ENCODE data around the gene LIMK1. TPM values are rescaled to one million over a fixed set of nuclear protein-coding genes. Genes with fewer than 3 reads are reported as not detected.

Gene LIMK1
- total and polyA plus RNA-seq, 4 donors, result 6.1 to 18.9 (median 11.6) TPM

GRCh38 chr7:74084722-74085578, 1.3 kb downstream of the LIMK1 start:
- WGBS, 2 donors, result 69 to 77% methylated on average over 6 of the region's 6 CpGs
- Histone ChIP-seq H3K27me3 (ENCODE audit: control insufficient read depth in 1 of 2, insufficient read depth in 2 of 2, low read length in 1 of 2) (no peaks in the 10 kb centered on the region), H3K9me3 (ENCODE audit: control insufficient read depth, low read length) (no peaks in the 10 kb centered on the region), H3K36me3 (ENCODE audit: control insufficient read depth in 1 of 2, insufficient read depth in 2 of 2, low read length in 1 of 2) (no peaks in the 10 kb centered on the region), H3K4me1 (ENCODE audit: control insufficient read depth in 1 of 2, insufficient read depth in 2 of 2, low read length in 2 of 2) (peaks cover 0 to 3% of the 10 kb centered on the region in 2 donors), H3K4me3 (ENCODE audit: low read length in 2 of 2) (no peak overlapping the region), H3K27ac (ENCODE audit: low read depth in 1 of 2, low read length in 2 of 2) (no peak overlapping the region)
- intact Hi-C loops (cut with DNase I), result loop anchor here in 1 of 2 donors (5.0 kb wide), 1 partner anchor 92 kb away; no protein-coding TSS in a partner anchor
- ATAC-seq (ENCODE audit: low FRiP score) (no peak), DNase-seq (no peak)

GRCh38 chr7:74087791-74088453, 4.3 kb downstream of the LIMK1 start:
- Histone ChIP-seq H3K4me1 (ENCODE audit: control insufficient read depth in 1 of 2, insufficient read depth in 2 of 2, low read length in 2 of 2) (peaks cover 0 to 3% of the 10 kb centered on the region in 2 donors), H3K4me3 (ENCODE audit: low read length in 2 of 2) (no peak overlapping the region), H3K27me3 (ENCODE audit: control insufficient read depth in 1 of 2, insufficient read depth in 2 of 2, low read length in 1 of 2) (no peaks in the 10 kb centered on the region), H3K36me3 (ENCODE audit: control insufficient read depth in 1 of 2, insufficient read depth in 2 of 2, low read length in 1 of 2) (no peaks in the 10 kb centered on the region), H3K27ac (ENCODE audit: low read depth in 1 of 2, low read length in 2 of 2) (no peak overlapping the region), H3K9me3 (ENCODE audit: control insufficient read depth, low read length) (no peaks in the 10 kb centered on the region)
- 93 to 96% methylated on average over 10 of the region's 10 CpGs for WGBS, 2 donors
- intact Hi-C loops (cut with DNase I), result no loop called here
- DNase-seq, result no peak
- ATAC-seq (ENCODE audit: low FRiP score), result no peak

- no peak overlapping the region for H3K27ac ChIP-seq (ENCODE audit: low read depth in 1 of 2, low read length in 2 of 2)
- no peaks in the 10 kb centered on the region for H3K4me1 ChIP-seq (ENCODE audit: control insufficient read depth in 1 of 2, insufficient read depth in 2 of 2, low read length in 2 of 2)
- 76 to 77% methylated on average over 13 of the region's 13 CpGs for WGBS, 2 donors
- no peak for ATAC-seq (ENCODE audit: low FRiP score)
- DNase-seq, result peak in 1 of 2 donors; percentile 64
- no peak overlapping the region for H3K4me3 ChIP-seq (ENCODE audit: low read length in 2 of 2)
- H3K36me3 ChIP-seq (ENCODE audit: control insufficient read depth in 1 of 2, insufficient read depth in 2 of 2, low read length in 1 of 2), result no peaks in the 10 kb centered on the region
- intact Hi-C loops (cut with DNase I), result no loop called here
- no peaks in the 10 kb centered on the region for H3K9me3 ChIP-seq (ENCODE audit: control insufficient read depth, low read length)
- H3K27me3 ChIP-seq (ENCODE audit: control insufficient read depth in 1 of 2, insufficient read depth in 2 of 2, low read length in 1 of 2), result no peaks in the 10 kb centered on the region
These were observed 8.8 kb downstream of the LIMK1 start for GRCh38 chr7:74092321-74092963.

GRCh38 chr7:74092964-74093471, 9.4 kb downstream of the LIMK1 start:
- H3K36me3 ChIP-seq (ENCODE audit: control insufficient read depth in 1 of 2, insufficient read depth in 2 of 2, low read length in 1 of 2), result no peaks in the 10 kb centered on the region
- no peak overlapping the region for H3K4me3 ChIP-seq (ENCODE audit: low read length in 2 of 2)
- H3K4me1 ChIP-seq (ENCODE audit: control insufficient read depth in 1 of 2, insufficient read depth in 2 of 2, low read length in 2 of 2), result no peaks in the 10 kb centered on the region
- DNase-seq (peak; percentile 81 to 85), ATAC-seq (ENCODE audit: low FRiP score) (peak; percentile 55)
- peak overlapping the region in 1 of 2 donors; percentile 11 for H3K27ac ChIP-seq (ENCODE audit: low read depth in 1 of 2, low read length in 2 of 2)
- 60 to 63% methylated on average over 12 of the region's 12 CpGs for WGBS, 2 donors
- H3K27me3 ChIP-seq (ENCODE audit: control insufficient read depth in 1 of 2, insufficient read depth in 2 of 2, low read length in 1 of 2), result no peaks in the 10 kb centered on the region
- H3K9me3 ChIP-seq (ENCODE audit: control insufficient read depth, low read length), result no peaks in the 10 kb centered on the region
- intact Hi-C loops (cut with DNase I), result loop anchor here in 1 of 2 donors (1.0 kb wide), 1 partner anchor 80 kb away; no protein-coding TSS in a partner anchor

- Histone ChIP-seq H3K27ac (ENCODE audit: low read depth in 1 of 2, low read length in 2 of 2) (peak overlapping the region in 1 of 2 donors; percentile 53), H3K4me3 (ENCODE audit: low read length in 2 of 2) (no peak overlapping the region), H3K4me1 (ENCODE audit: control insufficient read depth in 1 of 2, insufficient read depth in 2 of 2, low read length in 2 of 2) (no peaks in the 10 kb centered on the region), H3K27me3 (ENCODE audit: control insufficient read depth in 1 of 2, insufficient read depth in 2 of 2, low read length in 1 of 2) (no peaks in the 10 kb centered on the region), H3K9me3 (ENCODE audit: control insufficient read depth, low read length) (no peaks in the 10 kb centered on the region), H3K36me3 (ENCODE audit: control insufficient read depth in 1 of 2, insufficient read depth in 2 of 2, low read length in 1 of 2) (no peaks in the 10 kb centered on the region)
- 23 to 29% methylated on average over 15 of the region's 15 CpGs for WGBS, 2 donors
- ATAC-seq (ENCODE audit: low FRiP score) (peak; percentile 31), DNase-seq (no peak)
- intact Hi-C loops (cut with DNase I), result loop anchor here (1.0 kb wide), 2 partner anchors 25 to 80 kb away; no protein-coding TSS in a partner anchor
These were observed 10.1 kb downstream of the LIMK1 start for GRCh38 chr7:74093671-74094223.

GRCh38 chr7:74094224-74095101, 10.9 kb downstream of the LIMK1 start:
- DNase-seq, result peak; percentile 92

GRCh38 chr7:74095135-74095534, 11.5 kb downstream of the LIMK1 start:
- no peaks in the 10 kb centered on the region for H3K36me3 ChIP-seq (ENCODE audit: control insufficient read depth in 1 of 2, insufficient read depth in 2 of 2, low read length in 1 of 2)
- DNase-seq, result no peak
- 88 to 91% methylated on average over 6 of the region's 6 CpGs for WGBS, 2 donors
- no peaks in the 10 kb centered on the region for H3K27me3 ChIP-seq (ENCODE audit: control insufficient read depth in 1 of 2, insufficient read depth in 2 of 2, low read length in 1 of 2)
- no peak overlapping the region for H3K27ac ChIP-seq (ENCODE audit: low read depth in 1 of 2, low read length in 2 of 2)
- H3K4me1 ChIP-seq (ENCODE audit: control insufficient read depth in 1 of 2, insufficient read depth in 2 of 2, low read length in 2 of 2), result no peaks in the 10 kb centered on the region
- no peak for ATAC-seq (ENCODE audit: low FRiP score)
- intact Hi-C loops (cut with DNase I), result no loop called here
- H3K9me3 ChIP-seq (ENCODE audit: control insufficient read depth, low read length), result no peaks in the 10 kb centered on the region
- no peak overlapping the region for H3K4me3 ChIP-seq (ENCODE audit: low read length in 2 of 2)

More at GRCh38 chr7:74094224-74095101, 10.9 kb downstream of the LIMK1 start:
- Histone ChIP-seq H3K4me3 (ENCODE audit: low read length in 2 of 2) (peak overlapping the region; percentile 2 to 18), H3K36me3 (ENCODE audit: control insufficient read depth in 1 of 2, insufficient read depth in 2 of 2, low read length in 1 of 2) (no peaks in the 10 kb centered on the region), H3K4me1 (ENCODE audit: control insufficient read depth in 1 of 2, insufficient read depth in 2 of 2, low read length in 2 of 2) (no peaks in the 10 kb centered on the region), H3K9me3 (ENCODE audit: control insufficient read depth, low read length) (no peaks in the 10 kb centered on the region), H3K27me3 (ENCODE audit: control insufficient read depth in 1 of 2, insufficient read depth in 2 of 2, low read length in 1 of 2) (no peaks in the 10 kb centered on the region), H3K27ac (ENCODE audit: low read depth in 1 of 2, low read length in 2 of 2) (no peak overlapping the region)
- intact Hi-C loops (cut with DNase I), result loop anchor here in 1 of 2 donors (1.0 kb wide), 1 partner anchor 26 kb away; no protein-coding TSS in a partner anchor
- ATAC-seq (ENCODE audit: low FRiP score), result peak; percentile 77
- WGBS, 2 donors, result 0 to 3% methylated on average over 31 to 32 of the region's 32 CpGs
